Brain pericyte (primary cell): ENCODE results near the gene DLK1.

Experiments
- DNase-seq: peaks from one replicate; pipeline ENCODE4 v3.0.0-alpha.2; 2012; ENCODE audit warnings: low read depth, low spot score

The DLK1 gene

GRCh38 chr14:100693877-100694578 is 32.7 kb upstream of the DLK1 start:
- no peak for DNase-seq

- no peak for DNase-seq
Measured at GRCh38 chr14:100694579-100695422, 31.9 kb upstream of the DLK1 start.

DNA sequence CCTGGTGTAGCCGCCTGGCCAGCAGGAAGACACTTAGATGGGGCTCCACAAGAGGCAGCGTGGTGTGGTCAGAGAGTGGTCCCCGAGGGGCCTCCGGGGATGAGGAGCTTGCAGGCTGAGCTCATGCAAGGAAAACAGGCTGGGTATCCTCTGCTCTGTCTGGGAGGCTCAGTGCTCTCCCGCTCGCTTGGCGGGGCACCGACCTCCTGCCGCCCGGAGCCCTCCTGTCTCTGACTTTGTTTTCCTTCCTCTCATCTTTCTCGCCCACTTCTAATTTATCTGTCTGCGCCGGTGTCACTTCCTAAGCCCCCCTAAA is 31.3 kb upstream of the DLK1 start:
- DNase-seq = no peak

DNA sequence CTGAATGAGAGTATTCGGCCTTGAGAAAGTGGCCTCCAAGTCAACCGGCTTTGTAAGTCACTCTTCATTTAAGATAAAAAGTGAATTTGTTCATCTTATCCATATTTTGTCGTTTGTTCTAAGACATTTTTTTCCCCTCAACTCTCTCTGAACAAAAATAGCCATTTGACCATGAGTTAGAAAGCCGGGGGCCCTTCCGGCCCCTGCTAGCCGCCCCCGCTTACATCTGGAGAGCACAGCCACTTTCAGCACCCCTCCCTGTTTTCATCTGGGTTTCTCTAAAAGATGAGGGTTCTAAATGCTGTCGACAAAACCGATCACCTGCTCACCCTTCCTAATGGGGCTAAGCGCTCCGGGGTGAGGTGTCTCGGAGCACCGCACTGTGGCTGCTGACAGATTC is 30.7 kb upstream of the DLK1 start:
- DNase-seq = no peak

- no peak for DNase-seq
Measured at GRCh38 chr14:100696590-100696989, 30.1 kb upstream of the DLK1 start.

- no peak for DNase-seq
Measured at GRCh38 chr14:100698066-100698465, 28.6 kb upstream of the DLK1 start.

DNA sequence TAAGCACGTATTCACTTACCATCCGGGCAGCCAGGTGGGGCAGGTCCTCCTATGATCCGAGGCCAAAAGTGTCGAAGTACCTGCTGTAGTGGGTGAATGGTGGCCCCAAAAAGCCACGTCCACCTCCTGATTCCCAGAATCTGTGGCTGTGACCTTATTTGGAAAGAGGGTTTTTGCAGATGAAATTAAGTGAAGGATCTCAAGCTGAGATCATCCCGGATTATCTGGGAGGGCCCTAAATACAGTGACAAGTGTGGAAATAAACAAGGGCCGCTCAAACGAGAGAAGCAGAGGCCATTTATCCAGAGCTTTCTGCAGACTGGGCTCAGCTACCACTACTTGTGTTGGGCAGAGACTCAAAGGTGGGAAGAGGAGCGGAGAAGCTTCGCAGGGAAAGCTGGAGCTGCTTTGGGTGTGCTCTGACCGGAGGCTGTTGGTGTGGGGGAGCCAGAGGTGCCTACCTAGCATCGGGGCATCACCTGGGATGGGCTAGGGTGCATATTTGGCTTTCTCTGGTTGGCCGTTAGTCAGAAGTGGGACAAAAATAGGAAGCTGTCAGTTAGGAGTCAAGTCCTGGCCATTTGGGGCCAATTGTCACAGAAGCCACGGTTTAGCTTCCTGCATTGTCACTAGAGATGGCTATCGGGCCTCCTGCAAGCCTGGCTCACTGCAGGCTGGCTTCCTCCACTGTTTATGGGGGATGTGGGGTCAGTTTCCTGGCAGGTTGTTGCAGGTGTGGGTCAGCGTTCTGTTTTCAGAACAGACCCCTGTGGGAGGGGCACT is 27.8 kb upstream of the DLK1 start:
- DNase-seq = no peak

GRCh38 chr14:100701314-100701713 is 25.4 kb upstream of the DLK1 start:
- no peak for DNase-seq

- no peak for DNase-seq
Measured at GRCh38 chr14:100702590-100702989, 24.1 kb upstream of the DLK1 start.

DNA sequence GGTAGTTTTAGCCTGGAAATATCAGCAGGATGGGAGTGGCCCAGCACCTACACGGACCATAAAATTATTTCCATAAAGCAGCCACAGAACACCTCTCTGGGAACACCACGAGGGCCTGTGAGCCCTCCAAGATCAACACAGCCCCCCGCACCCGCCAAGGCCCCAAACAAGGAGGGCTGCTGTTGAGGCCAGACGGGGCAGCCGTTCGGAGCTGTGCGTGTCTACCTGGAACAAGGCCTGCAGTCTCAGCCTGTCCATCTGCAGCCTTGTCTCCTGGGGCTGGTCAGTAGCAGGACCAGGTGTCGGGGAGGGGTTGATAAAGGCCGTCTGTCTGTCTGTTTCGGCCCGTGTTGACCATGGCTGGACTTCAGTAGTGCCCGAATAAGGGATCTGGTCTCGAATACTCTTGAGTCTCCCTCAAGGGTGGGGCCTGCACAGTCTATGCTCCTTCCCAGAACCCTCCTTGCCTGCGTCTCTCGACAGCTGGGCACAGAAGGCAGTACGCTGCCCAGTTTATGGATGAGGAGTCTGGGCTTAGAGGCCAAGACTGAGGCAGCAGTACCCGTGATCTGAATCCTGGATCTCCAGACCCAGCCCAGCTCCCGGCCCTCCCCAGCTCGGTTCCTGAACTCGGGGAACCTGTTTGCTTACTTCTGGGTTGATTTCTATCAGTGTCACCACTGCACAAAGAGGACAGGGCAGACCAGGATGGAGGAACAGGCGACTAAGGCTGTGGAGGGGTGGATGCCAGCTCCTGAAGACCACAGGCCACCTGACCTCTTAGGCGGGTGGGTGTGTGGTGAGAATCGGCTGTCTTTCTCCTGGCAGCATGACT is 23.1 kb upstream of the DLK1 start:
- no peak for DNase-seq

DNA sequence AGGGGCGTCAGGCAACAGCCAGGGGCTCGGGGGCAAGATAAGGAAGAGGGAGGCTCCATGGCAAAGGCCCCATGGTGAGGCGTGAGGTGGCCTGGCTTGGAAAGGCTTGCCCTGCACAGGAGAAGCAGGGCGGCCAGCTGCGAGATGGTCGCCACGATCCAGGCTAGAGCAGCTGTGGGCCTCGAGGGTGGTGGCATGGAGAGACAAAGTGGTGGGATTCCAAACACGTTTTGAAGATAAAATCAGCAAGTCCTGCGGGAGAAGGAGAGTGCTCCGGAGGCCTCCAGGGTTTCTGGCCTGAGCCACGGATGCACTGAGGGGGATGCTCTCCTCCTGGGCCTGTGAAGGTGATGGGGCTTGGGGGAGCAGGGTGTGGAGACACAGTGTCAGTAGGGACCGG is 20.5 kb upstream of the DLK1 start:
- DNase-seq = no peak

DNA sequence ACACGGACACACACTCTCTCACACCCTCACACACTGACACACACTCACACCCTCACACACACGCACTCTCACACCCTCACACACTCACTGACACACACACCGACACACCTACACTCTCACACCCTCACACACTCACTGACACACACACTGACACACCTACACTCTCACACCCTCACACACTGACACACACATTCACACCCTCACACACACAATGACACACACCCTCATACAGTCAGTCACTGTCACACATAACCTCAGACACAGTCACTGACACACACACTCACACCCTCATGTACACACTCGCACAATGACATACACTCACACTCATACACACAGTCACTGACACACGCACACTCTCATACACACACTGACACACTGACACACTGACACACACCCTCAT is 19.8 kb upstream of the DLK1 start:
- DNase-seq = no peak

DNA sequence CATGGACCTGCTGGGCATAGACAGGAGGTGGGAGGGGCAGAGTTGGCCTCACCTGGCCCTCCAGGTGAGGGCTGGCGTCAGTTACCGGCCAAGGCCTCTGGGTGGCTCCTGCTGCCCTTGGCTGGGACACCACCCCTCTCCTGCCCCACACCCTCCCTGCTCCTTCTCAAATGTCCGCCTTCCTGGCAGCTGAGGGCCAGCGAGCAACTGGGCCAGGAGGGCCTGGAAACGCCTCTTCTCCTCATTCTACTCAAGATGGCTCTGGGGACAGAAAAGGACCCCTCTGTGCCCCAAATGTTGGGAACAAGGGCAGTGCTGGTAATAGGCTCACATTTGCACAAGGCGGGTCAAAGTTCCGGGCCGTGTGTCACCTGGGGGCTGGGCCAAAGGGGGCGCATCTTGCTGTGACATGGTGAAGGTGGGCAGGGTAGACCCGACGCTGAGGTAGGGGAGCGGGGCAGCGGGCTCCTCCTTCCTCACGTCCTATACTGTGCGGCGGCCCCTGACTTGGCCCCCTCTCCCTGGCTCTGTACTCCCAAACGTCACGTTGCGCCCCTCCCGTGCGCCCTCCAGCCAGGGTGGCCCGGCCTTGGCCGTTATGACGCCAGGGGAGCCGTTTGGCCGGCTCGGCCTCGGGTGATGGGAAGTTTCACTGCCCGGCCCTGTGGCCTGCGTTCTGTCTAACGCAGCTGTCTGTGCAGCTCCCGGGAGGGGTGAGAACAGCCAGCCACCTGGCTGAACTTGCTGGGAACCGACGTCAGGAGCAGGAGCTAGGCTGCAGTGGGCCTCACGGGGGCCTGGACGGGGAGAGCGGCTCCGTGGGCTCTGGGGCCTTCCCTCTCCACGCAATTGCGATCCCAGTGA is 18.0 kb upstream of the DLK1 start:
- peak; percentile 40 for DNase-seq

DNA sequence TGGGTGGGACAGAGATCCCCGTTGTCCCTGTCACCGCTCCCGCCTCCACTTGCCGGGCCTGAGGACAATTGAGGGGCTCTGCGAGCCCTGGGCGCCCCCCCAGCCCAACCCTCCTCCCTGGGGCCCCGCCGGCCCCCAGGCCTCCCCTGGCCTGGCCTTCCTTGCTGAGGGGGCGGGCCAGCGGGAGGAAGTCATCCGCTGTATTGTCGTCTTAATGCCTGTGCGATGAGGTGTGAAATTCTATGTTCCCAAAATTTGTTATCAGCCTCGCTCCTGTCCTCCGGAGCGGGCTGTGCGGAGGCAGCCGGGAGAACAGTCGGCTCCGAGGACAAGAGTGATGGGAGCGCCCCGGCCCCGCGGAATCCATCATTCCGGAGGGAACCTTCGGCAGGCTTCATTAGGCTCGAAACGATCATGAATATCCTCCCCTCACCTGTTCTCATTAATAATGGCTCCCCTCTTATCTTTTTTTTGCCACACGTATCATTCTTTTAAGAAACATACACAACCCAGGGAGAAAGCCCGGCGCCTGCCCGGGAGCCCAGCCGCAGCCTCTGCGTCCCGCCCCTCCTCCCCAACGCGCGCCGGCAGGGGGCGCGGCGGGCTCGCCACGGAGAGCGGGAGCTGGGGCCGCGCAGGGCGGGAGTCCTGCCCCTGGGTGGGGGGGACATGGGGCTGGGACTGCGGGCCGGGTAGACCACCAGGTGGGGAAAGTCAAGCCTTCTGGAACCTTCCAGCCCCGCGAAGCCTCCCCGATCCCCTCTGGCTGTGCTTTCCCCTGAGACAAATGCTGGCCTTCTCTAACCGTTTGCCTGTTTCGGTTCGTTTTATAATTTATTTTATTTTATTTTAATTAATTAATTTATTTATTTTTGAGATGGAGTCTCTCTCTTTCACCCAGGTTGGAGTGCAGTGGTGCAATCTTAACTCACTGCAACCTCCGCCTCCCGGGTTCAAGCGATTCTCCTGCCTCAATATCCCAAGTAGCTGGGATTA is 17.1 kb upstream of the DLK1 start:
- no peak for DNase-seq

- no peak for DNase-seq
Measured at GRCh38 chr14:100710391-100710790, 16.3 kb upstream of the DLK1 start.

GRCh38 chr14:100710826-100711462 is 15.7 kb upstream of the DLK1 start:
- DNase-seq = no peak

DNA sequence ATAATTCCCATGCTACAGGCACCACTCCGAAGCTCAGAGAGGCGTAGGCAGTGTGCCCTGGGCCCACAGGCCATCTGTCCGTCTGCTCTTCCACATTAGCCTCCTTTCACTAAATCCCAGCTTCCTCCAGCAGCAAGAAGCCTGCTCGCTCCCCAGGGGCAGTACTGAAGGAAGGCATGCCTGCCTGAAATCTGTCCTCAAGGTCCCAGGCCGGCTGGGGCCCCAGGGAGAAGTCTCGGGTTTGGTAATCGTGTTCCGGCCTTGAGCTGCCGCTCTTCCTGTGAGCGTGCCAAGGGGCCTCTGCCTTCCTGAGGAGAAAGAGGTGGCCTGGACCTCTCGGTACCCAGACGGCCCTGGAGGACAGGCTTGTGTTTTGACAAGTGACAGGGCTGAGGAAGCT is 15.2 kb upstream of the DLK1 start:
- DNase-seq = no peak

GRCh38 chr14:100712490-100712889 is 14.2 kb upstream of the DLK1 start:
- DNase-seq = no peak

GRCh38 chr14:100713705-100714104 is 13.0 kb upstream of the DLK1 start:
- DNase-seq = no peak
